Cardiac muscle cell (in vitro differentiated cells and primary cell): ENCODE measurements around the gene STX18. TPM values are rescaled to one million over a fixed set of nuclear protein-coding genes. Genes with fewer than 3 reads are reported as not detected.

Experiments used
- DNase-seq, 2 donors: peaks; one replicate each; pipeline versions ENCODE4 v3.0.0 to v3.0.0-alpha.2; 2010 to 2017; ENCODE audit warnings: low read depth in 1 of 2, low spot score in 1 of 2
- H3K27ac ChIP-seq: fragments of 200-600 bp; sonication (generic); 2 replicates; pipeline ENCODE4 v1.5.1; 2016
- H3K27me3 ChIP-seq: fragments of 200-600 bp; sonication (generic); 2 replicates; pipeline ENCODE4 v1.6.0; 2016; ENCODE audit warnings: control low read depth
- H3K36me3 ChIP-seq: fragments of 200-600 bp; sonication (generic); 2 replicates; pipeline ENCODE4 v1.5.1; 2016; ENCODE audit warnings: control low read depth
- H3K4me1 ChIP-seq: fragments of 200-600 bp; sonication (generic); 2 replicates; pipeline ENCODE4 v1.8.1; 2017; ENCODE audit warnings: low read depth, mild to moderate bottlenecking, mixed run types
- H3K4me3 ChIP-seq: fragments of 200-600 bp; sonication (generic); 2 replicates; pipeline ENCODE4 v1.5.1; 2016; ENCODE audit warnings: mild to moderate bottlenecking
- H3K9me3 ChIP-seq: fragments of 200-600 bp; sonication (generic); 2 replicates; pipeline ENCODE4 v1.5.1; 2017; ENCODE audit warnings: low read depth, mild to moderate bottlenecking, control low read depth
- CTCF ChIP-seq: IDR thresholded peaks from 2 replicates; pipeline ENCODE4 v1.5.1; 2012; ENCODE audit warnings: low read depth, mild to moderate bottlenecking, low read length
- polyA plus RNA-seq: library from polyadenylated mRNA; unstranded; fragments of >200 nt; fragmentation: Nextera tagmentation; extraction: Ambion mirVana; gene quantifications from 2 replicates; pipeline ENCODE4 v1.2.1, GENCODE V29; 2016
- total RNA-seq: library from RNA; depleted of rRNA; stranded (reverse); fragments of >200 nt; gene quantifications from 2 replicates; pipeline ENCODE4 v1.2.3, GENCODE V29; 2016

The STX18 gene
- total and polyA plus RNA-seq, 2 experiments from 2014 or later = 29.8 to 63.3 TPM

GRCh38 chr4:4405358-4405962, 136.4 kb downstream of the STX18 start:
- Histone ChIP-seq H3K27me3 (no peaks in the 10 kb centered on the region), H3K27ac (no peak overlapping the region), H3K4me1 (no peaks in the 10 kb centered on the region), H3K9me3 (no peaks in the 10 kb centered on the region), H3K36me3 (no peaks in the 10 kb centered on the region), H3K4me3 (no peak overlapping the region)
- TF ChIP-seq CTCF = no peak
- DNase-seq = no peak

- H3K36me3 ChIP-seq = no peaks in the 10 kb centered on the region
Observed at GRCh38 chr4:4402966-4403365, 138.9 kb downstream of the STX18 start.

GRCh38 chr4:4401036-4401435, 140.8 kb downstream of the STX18 start:
- Histone ChIP-seq H3K4me3 (no peak overlapping the region), H3K27me3 (no peaks in the 10 kb centered on the region), H3K9me3 (no peaks in the 10 kb centered on the region), H3K36me3 (no peaks in the 10 kb centered on the region), H3K4me1 (no peaks in the 10 kb centered on the region), H3K27ac (no peak overlapping the region)
- DNase-seq = no peak
- no peak for TF ChIP-seq CTCF

More at GRCh38 chr4:4402966-4403365, 138.9 kb downstream of the STX18 start:
- Histone ChIP-seq H3K27me3 (no peaks in the 10 kb centered on the region), H3K4me3 (no peak overlapping the region), H3K9me3 (no peaks in the 10 kb centered on the region), H3K4me1 (no peaks in the 10 kb centered on the region), H3K27ac (no peak overlapping the region)
- no peak for TF ChIP-seq CTCF
- no peak for DNase-seq

GRCh38 chr4:4398430-4398829, 143.4 kb downstream of the STX18 start:
- Histone ChIP-seq H3K4me3 (no peak overlapping the region), H3K4me1 (no peaks in the 10 kb centered on the region), H3K27me3 (peaks cover 12% of the 10 kb centered on the region)

GRCh38 chr4:4397441-4397819, 144.4 kb downstream of the STX18 start:
- Histone ChIP-seq H3K27me3 (peaks cover 12% of the 10 kb centered on the region), H3K27ac (no peak overlapping the region)
- no peak for DNase-seq

More at GRCh38 chr4:4398430-4398829, 143.4 kb downstream of the STX18 start:
- Histone ChIP-seq H3K27ac (no peak overlapping the region), H3K9me3 (no peaks in the 10 kb centered on the region), H3K36me3 (no peaks in the 10 kb centered on the region)
- TF ChIP-seq CTCF = no peak
- DNase-seq = no peak

More at GRCh38 chr4:4397441-4397819, 144.4 kb downstream of the STX18 start:
- no peak overlapping the region for H3K4me3 ChIP-seq
- no peaks in the 10 kb centered on the region for H3K36me3 ChIP-seq
- no peaks in the 10 kb centered on the region for H3K9me3 ChIP-seq
- H3K4me1 ChIP-seq = no peaks in the 10 kb centered on the region
- TF ChIP-seq CTCF = no peak
